Ishikawa (cell line): Measurements from ENCODE around the gene COX6A1.

ENCODE experiments used
- CEBPB ChIP-seq: IDR thresholded peaks from 2 replicates; pipeline ENCODE4 v1.6.1; 2012
- CREB1 ChIP-seq: IDR thresholded peaks from 2 replicates; pipeline ENCODE4 v1.6.1; 2012; ENCODE audit warnings: low read depth
- EP300 ChIP-seq: IDR thresholded peaks from 2 replicates; pipeline ENCODE4 v1.6.1; 2012; ENCODE audit warnings: borderline replicate concordance
- FOXM1 ChIP-seq: IDR thresholded peaks from 2 replicates; pipeline ENCODE4 v1.6.1; 2012; ENCODE audit warnings: low read depth, borderline replicate concordance
- NFIC ChIP-seq: IDR thresholded peaks from 2 replicates; pipeline ENCODE4 v1.6.1; 2012
- RAD21 ChIP-seq: IDR thresholded peaks from 2 replicates; pipeline ENCODE4 v1.6.1; 2012; ENCODE audit warnings: low read depth
- TAF1 ChIP-seq: IDR thresholded peaks from 2 replicates; pipeline ENCODE4 v1.6.1; 2012; ENCODE audit warnings: low read depth, mild to moderate bottlenecking
- TEAD4 ChIP-seq: IDR thresholded peaks from 2 replicates; pipeline ENCODE4 v1.6.1; 2012
- USF1 ChIP-seq: IDR thresholded peaks from 2 replicates; pipeline ENCODE4 v1.6.1; 2012
- ZBTB7A ChIP-seq: IDR thresholded peaks from 2 replicates; pipeline ENCODE4 v1.6.1; 2012; ENCODE audit warnings: low read depth
- TF ChIP-seq, protein P1 (sequence below): IDR thresholded peaks from 2 replicates; pipeline ENCODE4 v1.6.1; 2012; ENCODE audit warnings: low read depth, mild to moderate bottlenecking
- TF ChIP-seq, protein P2 (sequence below): IDR thresholded peaks from 2 replicates; pipeline ENCODE4 v1.6.1; 2012

- TF ChIP-seq RAD21 (no peak), CREB1 (no peak), TAF1 (no peak), USF1 (no peak), NFIC (no peak), FOXM1 (no peak), EP300 (no peak), CEBPB (no peak), ZBTB7A (no peak), TEAD4 (no peak)
- TF ChIP-seq, protein P1, sequence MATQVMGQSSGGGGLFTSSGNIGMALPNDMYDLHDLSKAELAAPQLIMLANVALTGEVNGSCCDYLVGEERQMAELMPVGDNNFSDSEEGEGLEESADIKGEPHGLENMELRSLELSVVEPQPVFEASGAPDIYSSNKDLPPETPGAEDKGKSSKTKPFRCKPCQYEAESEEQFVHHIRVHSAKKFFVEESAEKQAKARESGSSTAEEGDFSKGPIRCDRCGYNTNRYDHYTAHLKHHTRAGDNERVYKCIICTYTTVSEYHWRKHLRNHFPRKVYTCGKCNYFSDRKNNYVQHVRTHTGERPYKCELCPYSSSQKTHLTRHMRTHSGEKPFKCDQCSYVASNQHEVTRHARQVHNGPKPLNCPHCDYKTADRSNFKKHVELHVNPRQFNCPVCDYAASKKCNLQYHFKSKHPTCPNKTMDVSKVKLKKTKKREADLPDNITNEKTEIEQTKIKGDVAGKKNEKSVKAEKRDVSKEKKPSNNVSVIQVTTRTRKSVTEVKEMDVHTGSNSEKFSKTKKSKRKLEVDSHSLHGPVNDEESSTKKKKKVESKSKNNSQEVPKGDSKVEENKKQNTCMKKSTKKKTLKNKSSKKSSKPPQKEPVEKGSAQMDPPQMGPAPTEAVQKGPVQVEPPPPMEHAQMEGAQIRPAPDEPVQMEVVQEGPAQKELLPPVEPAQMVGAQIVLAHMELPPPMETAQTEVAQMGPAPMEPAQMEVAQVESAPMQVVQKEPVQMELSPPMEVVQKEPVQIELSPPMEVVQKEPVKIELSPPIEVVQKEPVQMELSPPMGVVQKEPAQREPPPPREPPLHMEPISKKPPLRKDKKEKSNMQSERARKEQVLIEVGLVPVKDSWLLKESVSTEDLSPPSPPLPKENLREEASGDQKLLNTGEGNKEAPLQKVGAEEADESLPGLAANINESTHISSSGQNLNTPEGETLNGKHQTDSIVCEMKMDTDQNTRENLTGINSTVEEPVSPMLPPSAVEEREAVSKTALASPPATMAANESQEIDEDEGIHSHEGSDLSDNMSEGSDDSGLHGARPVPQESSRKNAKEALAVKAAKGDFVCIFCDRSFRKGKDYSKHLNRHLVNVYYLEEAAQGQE, result no peak
- TF ChIP-seq, protein P2, sequence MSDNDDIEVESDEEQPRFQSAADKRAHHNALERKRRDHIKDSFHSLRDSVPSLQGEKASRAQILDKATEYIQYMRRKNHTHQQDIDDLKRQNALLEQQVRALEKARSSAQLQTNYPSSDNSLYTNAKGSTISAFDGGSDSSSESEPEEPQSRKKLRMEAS, result no peak
Observed at GRCh38 chr12:120467439-120467838, 29.5 kb downstream of the COX6A1 start.
